Measurements from ENCODE around the gene ZNF444.

ZNF444 gene

GRCh38 chr19:56139847-56140582 is 1.1 kb upstream of the ZNF444 start:
- no peak for DNase-seq (ENCODE audit: low spot score)
- in situ Hi-C loops (cut with MboI; ENCODE audit: low pct_unique_long_range_greater_than_20kb, low sequenced_read_pairs, unreplicated experiment) = no loop called here
- TF ChIP-seq CTCF (IDR thresholded peaks at IDR 0.05; ENCODE audit: extremely low read depth, insufficient read depth, missing control alignments) = no peak

GRCh38 chr19:56141417-56141993 is 418 bp downstream of the ZNF444 start:
- DNase-seq (ENCODE audit: low spot score) = peak; percentile 59
- TF ChIP-seq CTCF (IDR thresholded peaks at IDR 0.05; ENCODE audit: extremely low read depth, insufficient read depth, missing control alignments) = no peak
- in situ Hi-C loops (cut with MboI; ENCODE audit: low pct_unique_long_range_greater_than_20kb, low sequenced_read_pairs, unreplicated experiment) = no loop called here

GRCh38 chr19:56142087-56142787 is 1.1 kb downstream of the ZNF444 start:
- no peak for TF ChIP-seq CTCF (IDR thresholded peaks at IDR 0.05; ENCODE audit: extremely low read depth, insufficient read depth, missing control alignments)
- DNase-seq (ENCODE audit: low spot score) = no peak
- in situ Hi-C loops (cut with MboI; ENCODE audit: low pct_unique_long_range_greater_than_20kb, low sequenced_read_pairs, unreplicated experiment) = no loop called here

GRCh38 chr19:56142897-56143434 is 1.9 kb downstream of the ZNF444 start:
- TF ChIP-seq CTCF (IDR thresholded peaks at IDR 0.05; ENCODE audit: extremely low read depth, insufficient read depth, missing control alignments) = no peak
- in situ Hi-C loops (cut with MboI; ENCODE audit: low pct_unique_long_range_greater_than_20kb, low sequenced_read_pairs, unreplicated experiment) = no loop called here
- no peak for DNase-seq (ENCODE audit: low spot score)

- no peak for DNase-seq (ENCODE audit: low spot score)
- TF ChIP-seq CTCF (IDR thresholded peaks at IDR 0.05; ENCODE audit: extremely low read depth, insufficient read depth, missing control alignments) = no peak
- in situ Hi-C loops (cut with MboI; ENCODE audit: low pct_unique_long_range_greater_than_20kb, low sequenced_read_pairs, unreplicated experiment) = no loop called here
These were observed 3.3 kb downstream of the ZNF444 start for GRCh38 chr19:56144376-56144775.

- in situ Hi-C loops (cut with MboI; ENCODE audit: low pct_unique_long_range_greater_than_20kb, low sequenced_read_pairs, unreplicated experiment) = no loop called here
- DNase-seq (ENCODE audit: low spot score) = no peak
- TF ChIP-seq CTCF (IDR thresholded peaks at IDR 0.05; ENCODE audit: extremely low read depth, insufficient read depth, missing control alignments) = no peak
These were observed 3.7 kb downstream of the ZNF444 start for GRCh38 chr19:56144831-56145230.
